GM23338 (cell line): ENCODE results near the gene TSPOAP1.

Experiments
- CREB1 ChIP-seq: fragments of 250-450 bp; sonication (Bioruptor Pico); IDR thresholded peaks from 2 replicates; pipeline ENCODE4 v1.5.0; 2020; ENCODE audit warnings: low read depth, mild to moderate bottlenecking, moderate library complexity
- EZH2 ChIP-seq: fragments of 200-600 bp; sonication (generic); IDR thresholded peaks from one replicate; pipeline ENCODE4 v1.8.0; 2017; ENCODE audit warnings: antibody characterized with exemption, mild to moderate bottlenecking, low read depth; ENCODE audit not compliant: unreplicated experiment
- EZH2phosphoT487 ChIP-seq: fragments of 200-600 bp; sonication (generic); IDR thresholded peaks from one replicate; pipeline ENCODE4 v1.8.1; 2018; ENCODE audit warnings: antibody characterized with exemption; ENCODE audit not compliant: unreplicated experiment
- JUNB ChIP-seq: IDR thresholded peaks from one replicate; pipeline ENCODE4 v1.6.1; 2016; ENCODE audit warnings: antibody characterized with exemption; ENCODE audit not compliant: unreplicated experiment
- POLR2AphosphoS5 ChIP-seq: IDR thresholded peaks from 2 replicates; pipeline ENCODE4 v1.6.1; 2016; ENCODE audit warnings: antibody characterized with exemption, low read depth
- STAT1 ChIP-seq: IDR thresholded peaks from one replicate; pipeline ENCODE4 v1.6.1; 2016; ENCODE audit warnings: antibody characterized with exemption; ENCODE audit not compliant: unreplicated experiment
- TF ChIP-seq, protein P1 (sequence below): IDR thresholded peaks from 2 replicates; pipeline ENCODE4 v1.6.1; 2016; ENCODE audit warnings: antibody characterized with exemption
- TF ChIP-seq, protein P2 (sequence below), 2 experiments: fragments of 200-600 bp in 1 of 2; sonication (generic) in 1 of 2; conservative IDR thresholded peaks; 2 replicates each; pipeline versions ENCODE4 v1.5.1 to v1.6.1; 2016 to 2017; ENCODE audit warnings: antibody characterized with exemption in 2 of 2, low read depth in 2 of 2, mild to moderate bottlenecking in 2 of 2, moderate library complexity in 1 of 2

DNA sequence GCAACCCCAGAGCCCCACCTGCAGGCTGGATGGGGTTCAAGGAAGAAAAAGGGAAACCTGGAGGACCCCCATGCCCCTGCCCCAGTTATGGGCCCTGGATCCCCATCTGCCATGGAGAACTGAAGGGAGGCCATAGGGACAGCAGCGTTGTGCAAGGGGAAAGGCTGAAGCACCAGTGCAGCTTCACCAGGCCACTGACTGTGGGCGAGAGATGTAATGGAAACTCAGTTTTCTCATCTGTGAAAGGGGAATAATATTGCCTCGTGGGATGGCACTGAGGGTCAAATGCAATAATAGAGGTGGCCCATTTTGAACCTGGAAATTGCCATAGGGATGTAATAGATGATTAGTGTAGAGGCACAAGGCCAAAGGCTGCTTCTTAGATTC, 9.9 kb upstream of the TSPOAP1 start:
- TF ChIP-seq POLR2AphosphoS5, result no peak
- no peak for TF ChIP-seq EZH2phosphoT487
- TF ChIP-seq, protein P1, sequence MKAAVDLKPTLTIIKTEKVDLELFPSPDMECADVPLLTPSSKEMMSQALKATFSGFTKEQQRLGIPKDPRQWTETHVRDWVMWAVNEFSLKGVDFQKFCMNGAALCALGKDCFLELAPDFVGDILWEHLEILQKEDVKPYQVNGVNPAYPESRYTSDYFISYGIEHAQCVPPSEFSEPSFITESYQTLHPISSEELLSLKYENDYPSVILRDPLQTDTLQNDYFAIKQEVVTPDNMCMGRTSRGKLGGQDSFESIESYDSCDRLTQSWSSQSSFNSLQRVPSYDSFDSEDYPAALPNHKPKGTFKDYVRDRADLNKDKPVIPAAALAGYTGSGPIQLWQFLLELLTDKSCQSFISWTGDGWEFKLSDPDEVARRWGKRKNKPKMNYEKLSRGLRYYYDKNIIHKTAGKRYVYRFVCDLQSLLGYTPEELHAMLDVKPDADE, result no peak
- TF ChIP-seq, protein P2, sequence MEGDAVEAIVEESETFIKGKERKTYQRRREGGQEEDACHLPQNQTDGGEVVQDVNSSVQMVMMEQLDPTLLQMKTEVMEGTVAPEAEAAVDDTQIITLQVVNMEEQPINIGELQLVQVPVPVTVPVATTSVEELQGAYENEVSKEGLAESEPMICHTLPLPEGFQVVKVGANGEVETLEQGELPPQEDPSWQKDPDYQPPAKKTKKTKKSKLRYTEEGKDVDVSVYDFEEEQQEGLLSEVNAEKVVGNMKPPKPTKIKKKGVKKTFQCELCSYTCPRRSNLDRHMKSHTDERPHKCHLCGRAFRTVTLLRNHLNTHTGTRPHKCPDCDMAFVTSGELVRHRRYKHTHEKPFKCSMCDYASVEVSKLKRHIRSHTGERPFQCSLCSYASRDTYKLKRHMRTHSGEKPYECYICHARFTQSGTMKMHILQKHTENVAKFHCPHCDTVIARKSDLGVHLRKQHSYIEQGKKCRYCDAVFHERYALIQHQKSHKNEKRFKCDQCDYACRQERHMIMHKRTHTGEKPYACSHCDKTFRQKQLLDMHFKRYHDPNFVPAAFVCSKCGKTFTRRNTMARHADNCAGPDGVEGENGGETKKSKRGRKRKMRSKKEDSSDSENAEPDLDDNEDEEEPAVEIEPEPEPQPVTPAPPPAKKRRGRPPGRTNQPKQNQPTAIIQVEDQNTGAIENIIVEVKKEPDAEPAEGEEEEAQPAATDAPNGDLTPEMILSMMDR (conservative IDR thresholded peaks at IDR 0.05; ENCODE audit: low read depth in 2 of 2), result peak; percentile 34 to 46
- no peak for TF ChIP-seq EZH2
- TF ChIP-seq STAT1, result no peak
- TF ChIP-seq CREB1, result no peak
- no peak for TF ChIP-seq JUNB
